Effector CD8-positive, alpha-beta T cell (primary cell): Measurements from ENCODE around the gene EPM2AIP1.
A peak's percentile ranks its signal among the peaks of the same experiment; 100 is the strongest.
"Not testable (repeated sequence)": the region's sequence is repeated elsewhere in the genome, so short reads cannot be mapped to it uniquely, and the experiment has no call there.

ENCODE experiments used
- DNase-seq: peaks from one replicate; lab custom pipeline; 2025; lab: John Stamatoyannopoulos, UW

EPM2AIP1 gene

DNA sequence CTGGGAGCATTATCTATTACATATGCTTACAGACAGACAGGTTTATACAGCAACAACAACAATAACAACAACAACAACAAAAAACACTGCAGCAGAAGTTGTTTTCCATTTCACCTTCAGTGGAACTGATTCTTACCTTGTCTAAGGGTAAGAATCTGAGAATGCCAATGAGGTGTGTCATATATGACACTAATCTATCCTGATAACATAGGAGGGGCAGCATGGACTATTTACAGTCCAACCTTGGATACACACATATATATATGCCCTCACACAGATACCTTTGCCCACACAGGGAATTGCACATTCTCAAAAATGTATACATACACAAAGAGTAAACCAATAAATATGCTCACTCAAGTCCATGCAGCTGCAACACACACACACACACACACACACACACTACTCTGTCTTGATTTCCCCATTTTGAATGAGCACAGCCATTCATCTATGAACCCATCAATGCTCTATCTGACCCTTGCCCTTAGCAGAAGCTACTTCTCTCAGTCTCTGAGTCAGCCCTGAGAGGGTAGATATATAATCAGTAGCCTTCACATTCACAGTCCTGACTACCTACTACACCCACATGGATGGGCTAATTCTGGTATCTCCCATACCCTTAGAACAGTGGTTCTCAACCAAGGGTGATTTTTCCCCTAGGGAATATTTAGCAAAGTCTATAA is 38.3 kb downstream of the EPM2AIP1 start:
- no peak for DNase-seq

DNA sequence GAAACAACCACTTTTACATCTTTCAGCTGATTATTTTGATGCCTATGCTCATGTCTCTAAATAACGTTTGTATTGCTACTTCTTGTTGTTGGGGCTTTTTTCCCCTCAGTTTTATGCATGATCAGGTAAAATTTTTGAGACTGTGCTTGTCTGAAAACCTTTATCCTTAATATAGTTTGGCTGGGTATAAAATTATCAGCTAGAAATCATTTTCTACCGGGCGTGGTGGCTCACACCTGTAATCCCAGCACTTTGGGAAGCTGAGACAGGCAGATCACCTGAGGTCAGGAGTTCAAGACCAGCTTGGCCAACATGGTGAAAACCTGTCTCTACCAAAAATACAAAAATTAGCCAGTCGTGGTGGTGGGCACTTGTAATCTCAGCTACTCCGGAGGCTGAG is 45.1 kb downstream of the EPM2AIP1 start:
- not testable (repeated sequence) for DNase-seq

DNA sequence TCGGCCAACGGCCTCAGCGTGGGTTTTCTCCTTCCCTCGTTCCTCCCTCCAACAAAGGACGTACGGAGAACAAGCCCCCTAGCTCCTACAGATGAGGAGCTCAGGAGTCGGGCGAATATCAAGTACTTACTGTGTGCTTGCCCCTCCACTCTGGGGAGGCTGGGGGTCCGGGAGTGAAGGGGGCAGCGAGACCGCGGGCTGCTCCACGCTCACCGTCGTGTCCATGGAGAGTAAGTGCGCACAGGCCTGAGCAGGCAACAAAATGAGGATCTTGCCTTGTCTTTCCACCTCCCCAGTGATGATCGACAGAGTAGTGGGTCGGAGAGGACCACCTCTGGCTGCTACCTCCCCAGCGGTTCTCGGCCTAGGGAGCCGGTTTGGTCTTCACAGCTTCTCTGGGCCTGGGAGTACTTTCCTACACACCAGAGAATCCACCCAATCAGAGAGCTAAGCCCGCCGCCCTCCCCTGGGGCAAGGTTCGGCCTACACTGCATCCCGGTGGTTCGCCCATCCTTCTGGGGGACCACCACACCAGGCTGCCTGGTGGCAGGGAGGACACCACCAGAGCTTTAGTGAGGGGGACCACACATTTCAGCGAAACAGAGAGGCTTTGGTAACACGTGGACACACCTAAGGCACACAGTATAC is 47.5 kb downstream of the EPM2AIP1 start:
- DNase-seq = no peak

DNA sequence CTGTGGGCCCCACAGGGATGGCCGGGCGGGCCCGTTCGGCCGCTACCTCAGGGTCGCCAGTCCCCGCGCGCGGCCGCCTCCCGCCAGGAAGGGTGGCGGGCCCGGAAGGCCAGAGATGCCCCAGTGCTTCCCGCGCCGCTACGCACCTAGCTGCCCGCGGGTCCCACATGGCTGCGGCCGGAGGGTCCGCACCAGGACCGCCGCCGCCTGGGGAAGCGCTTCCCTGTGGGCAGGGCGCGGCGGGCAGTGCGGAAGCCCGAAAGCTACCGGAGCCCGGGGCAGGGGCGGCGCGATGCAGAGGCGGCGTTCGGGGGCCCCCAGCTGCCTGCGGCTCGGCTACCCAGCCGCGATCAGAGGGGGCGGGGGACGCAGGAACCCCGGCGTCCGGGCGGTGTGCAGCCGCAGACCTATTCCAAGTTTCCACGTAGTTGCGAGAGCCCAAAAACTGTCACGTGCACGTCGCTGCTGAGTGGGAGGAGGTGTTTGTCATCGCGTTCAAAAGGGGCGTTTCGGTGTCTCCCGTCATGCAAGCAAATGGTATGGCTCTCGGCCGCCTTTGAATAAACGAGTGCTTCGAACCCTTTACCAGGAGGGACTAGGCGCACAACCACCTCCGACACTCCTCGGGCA is 48.2 kb downstream of the EPM2AIP1 start, which contains the start of gene TRANK1:
Gene TRANK1, minus strand, starts transcription at position 414 of the 630 bp plus-strand sequence. Its CDS starts 245 bp downstream, at position 169.
- DNase-seq = peak; percentile 55

DNA sequence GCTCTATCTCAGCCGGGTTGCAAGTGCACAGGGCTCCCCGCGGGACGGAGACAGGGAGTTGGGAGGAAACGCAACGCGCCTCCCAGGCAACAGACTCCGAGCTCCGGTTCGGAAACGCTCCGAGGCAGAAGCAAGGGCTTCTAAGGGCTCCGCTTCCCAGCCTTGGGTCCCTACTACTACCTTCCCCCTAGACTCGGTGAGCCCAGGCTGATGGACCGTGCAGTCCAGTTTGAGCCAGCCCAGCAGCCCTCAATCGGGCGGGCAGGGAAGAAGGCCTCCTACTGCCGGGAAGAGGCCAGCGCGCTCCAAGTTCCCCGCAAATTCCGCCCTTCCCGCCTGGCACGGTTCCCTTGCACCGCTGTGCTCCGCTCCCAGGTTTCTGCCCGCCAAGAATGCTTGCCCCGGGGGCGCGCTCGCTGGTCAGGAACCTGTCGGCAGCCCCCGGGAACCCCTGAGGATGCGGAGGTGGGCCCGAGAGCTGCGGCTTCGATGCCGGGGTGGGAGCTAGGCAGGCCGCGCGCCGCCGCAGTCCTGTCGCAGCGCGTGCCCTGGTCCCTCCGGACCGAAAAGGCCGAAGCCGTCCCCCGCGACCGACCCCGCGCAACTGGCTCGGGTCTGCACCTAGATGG is 48.8 kb downstream of the EPM2AIP1 start:
- DNase-seq = peak; percentile 3

DNA sequence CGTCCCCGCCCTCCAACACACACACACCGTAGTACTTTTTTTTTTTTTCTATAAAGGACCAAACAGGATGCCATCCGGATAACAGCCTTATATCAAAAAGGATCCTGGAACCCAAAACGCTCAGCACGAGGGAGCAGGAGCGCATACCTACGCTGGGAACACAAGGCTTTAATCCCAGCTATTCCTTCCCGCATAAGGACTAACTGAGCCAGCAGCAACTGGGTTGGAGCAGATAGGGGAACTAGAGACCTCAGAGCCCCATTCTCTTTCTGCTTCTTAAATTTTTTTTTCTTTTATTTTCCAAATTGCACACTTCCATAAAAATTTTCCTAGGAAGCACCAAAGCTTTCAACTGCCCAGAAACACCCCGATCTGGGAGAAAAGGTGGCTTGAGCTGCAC is 49.3 kb downstream of the EPM2AIP1 start:
- no peak for DNase-seq

DNA sequence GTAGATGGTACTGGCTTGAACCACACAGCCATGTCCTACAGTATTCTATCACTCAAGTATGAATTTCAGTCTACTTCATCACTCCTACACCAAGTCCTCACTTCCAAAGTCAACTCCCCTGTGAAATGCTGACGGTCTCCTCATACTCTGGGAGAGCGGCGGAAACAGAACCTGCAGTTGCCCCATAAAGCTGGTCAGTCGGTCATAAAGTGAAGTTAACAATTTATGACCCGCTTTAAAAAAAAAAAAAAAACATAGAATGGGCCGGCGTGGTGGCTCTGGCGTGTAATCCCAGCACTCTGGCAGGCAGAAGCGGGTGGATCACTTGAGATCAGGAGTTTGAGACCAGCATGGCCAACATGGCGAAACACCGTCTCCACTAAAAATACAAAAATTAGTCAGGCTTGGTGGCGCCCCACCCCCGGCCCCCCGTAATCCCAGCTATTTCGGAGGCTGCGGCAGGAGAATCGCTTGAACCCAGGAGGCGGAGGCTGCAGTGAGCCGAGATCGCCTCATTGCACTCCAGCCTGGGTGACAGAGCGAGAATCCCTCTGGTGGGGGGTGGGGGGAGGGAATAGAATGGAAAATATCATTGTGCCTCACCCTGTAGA is 50.2 kb downstream of the EPM2AIP1 start:
- no peak for DNase-seq

DNA sequence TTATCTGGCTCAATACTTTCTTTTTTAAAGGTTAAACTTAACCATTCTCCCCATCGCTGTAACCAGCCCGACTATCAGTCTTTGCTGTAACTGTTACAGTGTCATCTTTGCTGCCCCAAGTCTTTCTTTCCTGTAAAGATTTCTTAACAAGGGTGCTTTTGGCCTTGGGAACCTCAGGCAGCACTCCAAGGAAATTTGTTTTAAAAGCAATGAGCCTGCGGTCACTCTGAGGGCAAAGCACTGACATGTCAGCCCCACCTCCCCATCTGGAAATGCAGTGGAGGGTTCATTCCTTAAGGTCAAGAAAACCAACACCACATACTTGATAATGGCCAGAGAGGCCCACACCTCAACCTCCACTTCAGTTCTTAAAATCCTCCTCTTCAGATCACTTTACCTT is 51.3 kb downstream of the EPM2AIP1 start:
- DNase-seq = no peak

DNA sequence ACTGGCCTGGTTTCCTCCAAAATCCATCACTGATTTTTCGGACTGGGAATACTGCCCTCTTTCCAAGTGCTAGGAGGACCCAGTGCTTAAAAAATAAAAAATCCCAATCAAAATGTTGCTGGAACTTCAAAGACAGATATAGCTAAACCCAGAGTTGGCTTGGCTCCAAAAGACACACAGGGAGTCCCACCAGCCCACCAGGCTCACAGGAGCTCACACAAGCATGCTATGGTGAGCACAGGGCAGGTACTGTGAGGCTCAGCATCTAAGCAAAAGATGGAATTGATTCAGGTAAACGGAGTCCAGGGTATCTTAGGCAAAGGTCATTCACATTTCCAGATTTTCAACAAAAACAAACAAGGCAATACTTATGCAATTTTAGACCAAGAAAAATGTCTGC is 51.8 kb downstream of the EPM2AIP1 start:
- no peak for DNase-seq

DNA sequence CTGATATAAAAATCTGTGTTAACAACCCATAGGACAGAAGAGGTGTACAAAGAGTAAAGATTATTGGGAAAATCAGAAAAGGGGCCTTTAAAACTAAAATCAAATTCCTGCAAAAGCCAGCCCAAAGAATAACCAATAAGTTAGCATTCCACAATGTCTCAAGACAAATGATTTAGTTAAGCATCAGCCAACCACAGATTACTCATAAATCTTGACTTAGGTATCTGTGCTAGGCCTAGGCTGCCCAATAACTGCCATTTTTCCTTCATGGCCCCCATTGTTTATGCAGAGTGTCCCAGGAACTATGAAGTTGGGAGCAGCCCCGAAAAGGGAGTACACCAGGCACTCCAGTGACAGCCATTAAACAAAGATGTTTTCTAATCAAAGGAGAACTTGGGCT is 55.4 kb downstream of the EPM2AIP1 start:
- DNase-seq = no peak
